SU-DHL-6 (cell line): ENCODE results near the gene DTHD1.

Experiments used
- H2AFZ ChIP-seq: fragments of 200-600 bp; sonication (generic); 2 replicates; pipeline ENCODE4 v1.6.1; 2014; ENCODE audit warnings: low read depth, mild to moderate bottlenecking, moderate library complexity, mixed read lengths, antibody characterized with exemption, low read length; ENCODE audit not compliant: severe bottlenecking
- H3F3A ChIP-seq: fragments of 200-600 bp; shearing (Covaris generic); 2 replicates; pipeline ENCODE4 v1.6.0; 2016; ENCODE audit warnings: antibody characterized with exemption, mild to moderate bottlenecking; ENCODE audit not compliant: insufficient read depth
- H3K27ac ChIP-seq: fragments of 200-600 bp; sonication (generic); 2 replicates; pipeline ENCODE4 v1.5.1; 2016; ENCODE audit warnings: low read depth, mild to moderate bottlenecking, low read length, moderate library complexity, mixed read lengths
- H3K27me3 ChIP-seq: fragments of 200-600 bp; sonication (generic), shearing (Covaris generic); 2 replicates; pipeline ENCODE4 v1.6.0; 2014; ENCODE audit warnings: mild to moderate bottlenecking, low read length
- H3K36me3 ChIP-seq: fragments of 200-600 bp; sonication (generic); 2 replicates; pipeline ENCODE4 v1.6.1; 2014; ENCODE audit warnings: mild to moderate bottlenecking, low read length, mixed read lengths
- H3K4me2 ChIP-seq: fragments of 300-600, 200-600 bp; shearing (Covaris generic), sonication (generic); 2 replicates; pipeline ENCODE4 v1.6.0; 2014; ENCODE audit warnings: low read length, low read depth, mild to moderate bottlenecking; ENCODE audit not compliant: poor library complexity, severe bottlenecking
- H3K4me3 ChIP-seq: fragments of 200-600 bp; sonication (generic); 2 replicates; pipeline ENCODE4 v1.5.1; 2014; ENCODE audit warnings: antibody characterized with exemption, low read length, mild to moderate bottlenecking, mixed read lengths; ENCODE audit not compliant: insufficient read depth, poor library complexity, severe bottlenecking
- H3K79me2 ChIP-seq: fragments of 200-600 bp; sonication (generic); 2 replicates; pipeline ENCODE4 v1.6.1; 2014; ENCODE audit warnings: mild to moderate bottlenecking, low read length, moderate library complexity; ENCODE audit not compliant: insufficient read depth
- H3K9ac ChIP-seq: fragments of 200-600 bp; sonication (generic); 2 replicates; pipeline ENCODE4 v1.7.0; 2014; ENCODE audit warnings: mild to moderate bottlenecking, low read length
- H3K9me2 ChIP-seq: fragments of 200-600 bp; sonication (generic); replicated peaks from 2 replicates; pipeline ENCODE4 v1.6.1; 2014; ENCODE audit warnings: low read length; ENCODE audit not compliant: insufficient read depth
- H3K9me3 ChIP-seq: fragments of 200-600 bp; sonication (generic); 2 replicates; pipeline ENCODE4 v1.6.1; 2014; ENCODE audit warnings: low read length, mixed read lengths; ENCODE audit not compliant: insufficient read depth
- H4K20me1 ChIP-seq: fragments of 200-600 bp; sonication (generic); 2 replicates; pipeline ENCODE4 v1.6.1; 2014; ENCODE audit warnings: low read depth, mild to moderate bottlenecking, antibody characterized with exemption, low read length, moderate library complexity, mixed read lengths
- CTCF ChIP-seq: fragments of 200-600 bp; sonication (generic); IDR thresholded peaks from one replicate; pipeline ENCODE4 v1.5.1; 2017; ENCODE audit warnings: antibody characterized with exemption, mild to moderate bottlenecking, low read length, moderate library complexity; ENCODE audit not compliant: insufficient read depth, poor library complexity, severe bottlenecking
- EZH2phosphoT487 ChIP-seq: fragments of 200-600 bp; sonication (generic), shearing (Covaris generic); conservative IDR thresholded peaks from 2 replicates; pipeline ENCODE4 v1.6.1; 2018; ENCODE audit warnings: mild to moderate bottlenecking, antibody characterized with exemption, low read length, moderate library complexity, mixed read lengths

The DTHD1 gene

GRCh38 chr4:36304138-36304681 lies 22.8 kb downstream of the DTHD1 start:
- no peak overlapping the region for H3K27ac ChIP-seq
- no peak overlapping the region for H3K4me2 ChIP-seq
- H2AFZ ChIP-seq: no peak overlapping the region
- no peak overlapping the region for H3K4me3 ChIP-seq
- TF ChIP-seq CTCF: no peak
- no peak for TF ChIP-seq EZH2phosphoT487
- no peaks in the 10 kb centered on the region for H3K9me3 ChIP-seq
- no peaks in the 10 kb centered on the region for H3K9me2 ChIP-seq
- no peaks in the 10 kb centered on the region for H3K36me3 ChIP-seq
- no peaks in the 10 kb centered on the region for H3K27me3 ChIP-seq
- H3K9ac ChIP-seq: no peak overlapping the region
- no peaks in the 10 kb centered on the region for H3K79me2 ChIP-seq
- no peaks in the 10 kb centered on the region for H3F3A ChIP-seq
- H4K20me1 ChIP-seq: no peaks in the 10 kb centered on the region

DNA sequence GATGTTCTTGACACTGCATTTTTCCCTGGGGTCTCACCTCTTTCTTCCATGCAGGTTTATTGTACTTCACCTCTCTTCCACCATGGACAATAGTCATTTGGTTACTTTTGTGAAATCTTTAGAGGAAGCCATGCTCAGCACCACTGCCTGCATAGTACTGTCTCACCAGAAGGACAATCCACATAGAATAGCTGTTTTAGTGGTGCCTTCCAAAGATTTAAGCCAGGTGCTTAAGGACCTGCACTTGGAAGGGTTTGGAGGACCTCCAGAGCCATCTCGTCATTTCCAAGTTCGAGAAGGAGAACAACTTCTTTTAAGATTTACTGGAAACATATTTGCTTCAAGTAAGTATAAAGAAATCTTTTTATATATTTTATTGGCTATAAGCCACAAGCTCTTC lies 26.7 kb downstream of the DTHD1 start:
- H4K20me1 ChIP-seq: no peaks in the 10 kb centered on the region
- H3K9ac ChIP-seq: no peak overlapping the region
- no peaks in the 10 kb centered on the region for H3K27me3 ChIP-seq
- H3K4me2 ChIP-seq: no peak overlapping the region
- no peak overlapping the region for H3K4me3 ChIP-seq
- no peaks in the 10 kb centered on the region for H3K9me2 ChIP-seq
- H3K79me2 ChIP-seq: no peaks in the 10 kb centered on the region
- no peak overlapping the region for H2AFZ ChIP-seq
- H3K36me3 ChIP-seq: no peaks in the 10 kb centered on the region
- no peak for TF ChIP-seq EZH2phosphoT487
- no peak for TF ChIP-seq CTCF
- H3K9me3 ChIP-seq: no peaks in the 10 kb centered on the region
- no peak overlapping the region for H3K27ac ChIP-seq
- no peaks in the 10 kb centered on the region for H3F3A ChIP-seq

DNA sequence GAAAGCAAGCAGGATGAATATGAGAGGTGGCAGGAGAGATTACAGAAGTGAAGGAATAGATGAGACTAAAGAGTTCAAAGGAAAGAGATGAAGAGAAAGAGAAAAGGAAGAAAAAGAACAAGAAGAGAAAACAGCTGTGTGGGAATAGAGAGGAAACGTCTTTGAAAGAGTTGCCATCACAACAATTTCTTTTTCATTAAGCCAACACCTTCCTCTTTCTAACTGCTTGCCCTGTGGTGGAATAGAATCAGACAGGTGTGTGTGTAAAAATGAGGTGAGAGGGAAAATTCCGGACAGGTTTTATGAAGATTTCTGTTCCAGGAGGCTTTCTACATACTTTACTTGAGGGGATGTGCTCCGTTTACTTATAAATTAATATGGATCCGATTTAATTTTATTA lies 28.8 kb downstream of the DTHD1 start:
- no peaks in the 10 kb centered on the region for H3K27me3 ChIP-seq
- H3K27ac ChIP-seq: no peak overlapping the region
- no peaks in the 10 kb centered on the region for H3K9me2 ChIP-seq
- TF ChIP-seq CTCF: no peak
- no peak for TF ChIP-seq EZH2phosphoT487
- no peaks in the 10 kb centered on the region for H4K20me1 ChIP-seq
- H3K4me2 ChIP-seq: no peak overlapping the region
- no peak overlapping the region for H2AFZ ChIP-seq
- H3K36me3 ChIP-seq: no peaks in the 10 kb centered on the region
- no peaks in the 10 kb centered on the region for H3K9me3 ChIP-seq
- no peak overlapping the region for H3K9ac ChIP-seq
- H3K4me3 ChIP-seq: no peak overlapping the region
- no peaks in the 10 kb centered on the region for H3F3A ChIP-seq
- H3K79me2 ChIP-seq: no peaks in the 10 kb centered on the region
